Stimulated activated CD8-positive, alpha-beta memory T cell treated with anti-CD3 and anti-CD28 coated beads, Interleukin-12 subunit alpha, Interleukin-12 subunit beta, amount 100 ng/mL, for 24 hours (primary cell): Measurements from ENCODE around the gene EVX1.

Source experiments
- DNase-seq: peaks from one replicate; pipeline ENCODE4 v3.0.0-alpha.2; 2020; ENCODE audit errors: extremely low read depth

EVX1 gene

GRCh38 chr7:27229448-27229847, 13.2 kb upstream of the EVX1 start:
- DNase-seq, result no peak

GRCh38 chr7:27235387-27236311, 7.0 kb upstream of the EVX1 start:
- no peak for DNase-seq

- DNase-seq, result no peak
These were observed 4.8 kb upstream of the EVX1 start for GRCh38 chr7:27237735-27238334.

GRCh38 chr7:27238979-27239386, 3.6 kb upstream of the EVX1 start:
- no peak for DNase-seq

- no peak for DNase-seq
These were observed 3.1 kb upstream of the EVX1 start for GRCh38 chr7:27239387-27240014.

- no peak for DNase-seq
These were observed 2.4 kb upstream of the EVX1 start for GRCh38 chr7:27240015-27240731.

- no peak for DNase-seq
These were observed 1.2 kb upstream of the EVX1 start for GRCh38 chr7:27241189-27242056.

- DNase-seq, result no peak
These were observed 448 bp upstream of the EVX1 start for GRCh38 chr7:27242154-27242553.

GRCh38 chr7:27243340-27244163, 950 bp downstream of the EVX1 start:
- no peak for DNase-seq

- no peak for DNase-seq
These were observed 2.0 kb downstream of the EVX1 start for GRCh38 chr7:27244488-27245123.

- DNase-seq, result no peak
These were observed 2.7 kb downstream of the EVX1 start for GRCh38 chr7:27245124-27245797.

- no peak for DNase-seq
These were observed 3.4 kb downstream of the EVX1 start for GRCh38 chr7:27245798-27246691.

GRCh38 chr7:27247000-27247399, 4.4 kb downstream of the EVX1 start:
- no peak for DNase-seq

- no peak for DNase-seq
These were observed 5.1 kb downstream of the EVX1 start for GRCh38 chr7:27247452-27248426.

GRCh38 chr7:27248427-27248806, 5.8 kb downstream of the EVX1 start:
- DNase-seq, result no peak

GRCh38 chr7:27248911-27249723, 6.5 kb downstream of the EVX1 start:
- DNase-seq, result no peak
